Effector memory CD4-positive, alpha-beta T cell (primary cell): ENCODE measurements around the gene MAD2L1.

Experiments used
- DNase-seq, 3 donors: peaks; one replicate each; pipeline ENCODE4 v3.0.0-alpha.2; 2020
- H3K27ac ChIP-seq: 2 replicates; pipeline ENCODE4 v1.7.0; 2013; ENCODE audit warnings: mild to moderate bottlenecking, low read length, moderate library complexity; ENCODE audit not compliant: insufficient read depth, poor library complexity, severe bottlenecking
- H3K27me3 ChIP-seq: replicated peaks from 2 replicates; pipeline ENCODE4 v1.7.0; 2013; ENCODE audit warnings: mild to moderate bottlenecking, low read length; ENCODE audit not compliant: insufficient read depth, control insufficient read depth, poor library complexity, severe bottlenecking
- H3K36me3 ChIP-seq: 2 replicates; pipeline ENCODE4 v1.7.0; 2013; ENCODE audit warnings: mild to moderate bottlenecking, low read length, moderate library complexity; ENCODE audit not compliant: control insufficient read depth, insufficient read depth
- H3K4me1 ChIP-seq: 2 replicates; pipeline ENCODE4 v1.7.0; 2013; ENCODE audit warnings: low read length, mild to moderate bottlenecking; ENCODE audit not compliant: control insufficient read depth, insufficient read depth, poor library complexity, severe bottlenecking
- H3K4me3 ChIP-seq: 2 replicates; pipeline ENCODE4 v1.7.0; 2013; ENCODE audit warnings: low read length, low read depth, mild to moderate bottlenecking; ENCODE audit not compliant: insufficient read depth, poor library complexity, severe bottlenecking
- H3K9me3 ChIP-seq: 2 replicates; pipeline ENCODE4 v1.7.0; 2013; ENCODE audit warnings: mild to moderate bottlenecking, low read length, moderate library complexity; ENCODE audit not compliant: control insufficient read depth

MAD2L1 gene

GRCh38 chr4:120062663-120063195, 3.9 kb downstream of the MAD2L1 start:
- Histone ChIP-seq H3K4me1 (peaks cover 8% of the 10 kb centered on the region), H3K36me3 (no peaks in the 10 kb centered on the region), H3K27ac (no peak overlapping the region), H3K9me3 (no peaks in the 10 kb centered on the region), H3K4me3 (no peak overlapping the region), H3K27me3 (no peaks in the 10 kb centered on the region)
- no peak for DNase-seq

DNA sequence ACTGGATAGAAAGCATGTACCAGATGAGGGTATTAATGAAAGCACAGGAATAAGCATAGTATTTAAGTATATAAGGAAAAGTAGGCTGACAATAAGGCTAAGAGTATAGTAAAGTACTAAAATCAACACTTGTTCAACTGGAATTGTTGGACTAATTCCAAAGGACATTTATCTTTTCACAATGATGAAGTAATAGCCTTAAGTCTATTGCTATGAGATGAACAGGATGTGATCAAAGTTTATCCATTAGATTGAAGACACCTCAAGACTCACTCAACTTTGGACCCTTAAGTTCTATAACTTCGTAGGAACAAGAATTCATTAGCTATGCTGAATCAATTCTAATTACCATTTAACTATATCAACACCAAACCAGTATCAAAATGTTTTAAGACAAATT, 7.6 kb downstream of the MAD2L1 start:
- no peaks in the 10 kb centered on the region for H3K36me3 ChIP-seq
- DNase-seq: no peak
- no peaks in the 10 kb centered on the region for H3K9me3 ChIP-seq
- no peak overlapping the region for H3K27ac ChIP-seq
- no peaks in the 10 kb centered on the region for H3K27me3 ChIP-seq
- H3K4me1 ChIP-seq: no peaks in the 10 kb centered on the region
- H3K4me3 ChIP-seq: no peak overlapping the region

- no peak overlapping the region for H3K4me3 ChIP-seq
- H3K36me3 ChIP-seq: no peaks in the 10 kb centered on the region
- H3K4me1 ChIP-seq: no peaks in the 10 kb centered on the region
- H3K9me3 ChIP-seq: no peaks in the 10 kb centered on the region
- no peaks in the 10 kb centered on the region for H3K27me3 ChIP-seq
- H3K27ac ChIP-seq: no peak overlapping the region
- DNase-seq: no peak
Measured at GRCh38 chr4:120057416-120057815, 9.2 kb downstream of the MAD2L1 start.

- no peaks in the 10 kb centered on the region for H3K9me3 ChIP-seq
- H3K27ac ChIP-seq: no peak overlapping the region
- H3K27me3 ChIP-seq: no peaks in the 10 kb centered on the region
- no peaks in the 10 kb centered on the region for H3K36me3 ChIP-seq
- no peak overlapping the region for H3K4me3 ChIP-seq
- DNase-seq: no peak
- no peaks in the 10 kb centered on the region for H3K4me1 ChIP-seq
Measured at GRCh38 chr4:120056246-120056645, 10.4 kb downstream of the MAD2L1 start.

- Histone ChIP-seq H3K36me3 (no peaks in the 10 kb centered on the region), H3K27ac (no peak overlapping the region), H3K9me3 (no peaks in the 10 kb centered on the region)
Measured at GRCh38 chr4:120055795-120056194, 10.9 kb downstream of the MAD2L1 start.

GRCh38 chr4:120055162-120055561, 11.5 kb downstream of the MAD2L1 start:
- H3K36me3 ChIP-seq: no peaks in the 10 kb centered on the region
- H3K27me3 ChIP-seq: no peaks in the 10 kb centered on the region
- no peak for DNase-seq
- no peaks in the 10 kb centered on the region for H3K4me1 ChIP-seq
- H3K27ac ChIP-seq: no peak overlapping the region
- no peaks in the 10 kb centered on the region for H3K9me3 ChIP-seq
- no peak overlapping the region for H3K4me3 ChIP-seq

More at GRCh38 chr4:120055795-120056194, 10.9 kb downstream of the MAD2L1 start:
- Histone ChIP-seq H3K4me3 (no peak overlapping the region), H3K27me3 (no peaks in the 10 kb centered on the region), H3K4me1 (no peaks in the 10 kb centered on the region)
- DNase-seq: no peak

DNA sequence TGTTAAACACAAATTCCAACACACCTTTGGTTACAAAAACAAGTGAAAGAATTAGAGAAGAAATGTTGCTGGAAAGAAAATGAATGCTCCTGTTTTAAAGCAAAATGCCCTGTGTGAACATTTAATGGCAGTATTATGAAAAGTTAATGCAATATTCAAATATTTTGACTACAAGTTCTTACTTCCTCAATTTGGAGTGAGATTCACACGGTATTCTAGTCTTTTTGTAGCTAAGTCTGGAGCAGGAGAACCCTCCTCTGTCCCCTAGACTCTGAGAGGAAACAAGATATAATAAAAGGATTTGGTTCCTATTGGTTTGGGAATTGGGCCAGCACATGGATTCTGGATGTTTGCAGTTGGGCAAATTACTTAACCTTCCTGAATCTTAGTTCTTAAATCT, 12.7 kb downstream of the MAD2L1 start:
- DNase-seq: no peak
- no peak overlapping the region for H3K27ac ChIP-seq

GRCh38 chr4:120052856-120053255, 13.8 kb downstream of the MAD2L1 start:
- H3K27me3 ChIP-seq: no peaks in the 10 kb centered on the region
- DNase-seq: no peak
- H3K9me3 ChIP-seq: no peaks in the 10 kb centered on the region
- no peaks in the 10 kb centered on the region for H3K4me1 ChIP-seq
- H3K27ac ChIP-seq: no peak overlapping the region
- H3K36me3 ChIP-seq: no peaks in the 10 kb centered on the region
- no peak overlapping the region for H3K4me3 ChIP-seq

More for the DNA sequence above, 12.7 kb downstream of the MAD2L1 start:
- no peaks in the 10 kb centered on the region for H3K9me3 ChIP-seq
- no peaks in the 10 kb centered on the region for H3K27me3 ChIP-seq
- H3K4me1 ChIP-seq: no peaks in the 10 kb centered on the region
- no peak overlapping the region for H3K4me3 ChIP-seq
- H3K36me3 ChIP-seq: no peaks in the 10 kb centered on the region

DNA sequence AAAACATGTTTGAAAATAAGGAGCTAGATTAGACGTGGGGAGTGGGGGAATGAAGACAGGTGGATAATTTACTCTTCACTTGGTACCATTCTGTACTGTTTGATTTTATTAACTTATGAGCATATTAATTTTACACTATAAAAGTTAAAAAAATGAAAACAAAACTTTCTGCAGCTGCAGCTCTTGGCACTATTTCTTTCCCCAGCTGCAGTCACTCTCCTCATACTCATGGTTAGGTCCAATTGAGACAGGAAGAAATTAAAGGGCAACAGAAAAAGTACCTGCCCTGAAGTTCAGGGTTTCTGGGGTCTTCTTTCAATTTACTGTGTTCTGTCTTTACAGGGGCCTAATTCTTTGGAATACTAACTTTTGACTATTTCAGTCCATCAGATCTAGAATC, 15.4 kb downstream of the MAD2L1 start:
- no peaks in the 10 kb centered on the region for H3K36me3 ChIP-seq
- no peaks in the 10 kb centered on the region for H3K9me3 ChIP-seq
- H3K4me1 ChIP-seq: no peaks in the 10 kb centered on the region
- no peak overlapping the region for H3K4me3 ChIP-seq
- H3K27ac ChIP-seq: no peak overlapping the region
- no peak for DNase-seq
- H3K27me3 ChIP-seq: no peaks in the 10 kb centered on the region

DNA sequence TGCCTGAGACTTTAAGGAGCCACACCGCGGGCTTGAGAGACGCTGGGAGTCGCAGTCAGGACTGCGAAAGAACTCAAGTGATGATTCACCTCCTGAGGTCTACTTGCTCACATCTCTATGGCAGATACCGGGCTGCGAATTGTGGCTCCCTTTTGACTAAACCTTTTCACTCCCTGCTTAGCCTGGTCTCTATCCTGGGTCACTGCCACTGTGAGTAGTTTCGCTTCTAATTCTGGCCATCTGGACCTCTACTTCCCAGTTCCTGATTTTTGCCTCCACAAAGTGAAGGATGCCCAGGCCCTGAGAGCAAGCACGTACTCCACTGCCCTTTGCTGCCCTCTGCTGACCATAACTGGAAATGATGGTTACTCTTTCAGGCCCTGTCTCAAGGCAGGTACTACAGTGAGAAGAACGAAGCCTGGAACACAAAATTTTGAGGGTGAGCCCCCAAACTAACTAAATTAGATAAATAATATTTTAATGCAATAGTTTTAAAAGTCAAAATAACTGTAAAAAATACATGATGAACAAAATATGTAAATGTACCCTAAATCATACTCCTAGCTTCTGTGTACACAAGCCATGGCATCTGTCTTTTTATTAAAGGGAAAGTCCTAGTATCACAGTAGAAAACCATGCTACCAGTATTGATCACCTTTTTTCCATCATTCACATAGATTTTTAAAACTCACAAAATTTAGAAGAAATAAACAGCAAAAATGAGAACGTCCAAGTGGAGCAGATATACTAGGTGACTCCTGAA, 16.7 kb downstream of the MAD2L1 start:
- Histone ChIP-seq H3K4me3 (no peak overlapping the region), H3K4me1 (no peaks in the 10 kb centered on the region)
- DNase-seq: peak; percentile 30 to 61 (median 37)

More for the DNA sequence above, 16.7 kb downstream of the MAD2L1 start:
- Histone ChIP-seq H3K27ac (no peak overlapping the region), H3K27me3 (no peaks in the 10 kb centered on the region), H3K36me3 (no peaks in the 10 kb centered on the region), H3K9me3 (no peaks in the 10 kb centered on the region)
